ENCODE measurements around the gene CIAO2B.

CIAO2B gene

GRCh38 chr16:66919569-66920298 is 14.5 kb downstream of the CIAO2B start:
- no peak for DNase-seq (ENCODE audit: low read depth)

- no peak for DNase-seq (ENCODE audit: low read depth)
Measured at GRCh38 chr16:66918803-66919568, 15.2 kb downstream of the CIAO2B start, which contains the start of gene CDH16. Gene CDH16 (minus strand): TSS chr16:66918885. CDS start chr16:66918065, 820 bp downstream.

GRCh38 chr16:66918355-66918754 is 15.8 kb downstream of the CIAO2B start:
- no peak for DNase-seq (ENCODE audit: low read depth)

- no peak for DNase-seq (ENCODE audit: low read depth)
Measured at GRCh38 chr16:66917741-66918140, 16.5 kb downstream of the CIAO2B start.

GRCh38 chr16:66916518-66916917 is 17.7 kb downstream of the CIAO2B start:
- DNase-seq (ENCODE audit: low read depth): no peak

- no peak for DNase-seq (ENCODE audit: low read depth)
Measured at GRCh38 chr16:66915041-66915440, 19.2 kb downstream of the CIAO2B start.

GRCh38 chr16:66914541-66914940 is 19.7 kb downstream of the CIAO2B start:
- DNase-seq (ENCODE audit: low read depth): no peak

GRCh38 chr16:66913711-66914110 is 20.5 kb downstream of the CIAO2B start:
- DNase-seq (ENCODE audit: low read depth): no peak

GRCh38 chr16:66913081-66913480 is 21.1 kb downstream of the CIAO2B start:
- no peak for DNase-seq (ENCODE audit: low read depth)

- DNase-seq (ENCODE audit: low read depth): no peak
Measured at GRCh38 chr16:66911801-66912200, 22.4 kb downstream of the CIAO2B start.

- DNase-seq (ENCODE audit: low read depth): no peak
Measured at GRCh38 chr16:66911112-66911511, 23.1 kb downstream of the CIAO2B start.

GRCh38 chr16:66910175-66910940 is 23.8 kb downstream of the CIAO2B start:
- no peak for DNase-seq (ENCODE audit: low read depth)

GRCh38 chr16:66908762-66909559 is 25.2 kb downstream of the CIAO2B start:
- DNase-seq (ENCODE audit: low read depth): no peak

GRCh38 chr16:66908116-66908515 is 26.1 kb downstream of the CIAO2B start:
- no peak for DNase-seq (ENCODE audit: low read depth)

- no peak for DNase-seq (ENCODE audit: low read depth)
Measured at GRCh38 chr16:66906916-66907836, 27.0 kb downstream of the CIAO2B start.

GRCh38 chr16:66905633-66906539 is 28.3 kb downstream of the CIAO2B start:
- DNase-seq (ENCODE audit: low read depth): no peak

- DNase-seq (ENCODE audit: low read depth): no peak
Measured at GRCh38 chr16:66904846-66905632, 29.2 kb downstream of the CIAO2B start.

GRCh38 chr16:66904428-66904845 is 29.8 kb downstream of the CIAO2B start:
- DNase-seq (ENCODE audit: low read depth): no peak
